Endothelial cell of umbilical vein (primary cell): Measurements from ENCODE around the gene ACSF3. TPM values are rescaled to one million over a fixed set of nuclear protein-coding genes. Genes with fewer than 3 reads are reported as not detected.

Experiments
- BruUV-seq: library from RNA; stranded (reverse); fragments of 400-500 nt; replicated peaks from 2 replicates; lab custom pipeline; 2021; lab: Mats Ljungman, UMichigan
- CTCF ChIA-PET: fragments of 300-600, 350-600 bp; sonication (Branson Sonifier 250); formaldehyde crosslinking; loops from one replicate; lab custom pipeline; 2021; ENCODE audit warnings: antibody characterized with exemption, inconsistent platforms; lab: Charles Lee
- POLR2A ChIA-PET: fragments of 300-600, 350-600 bp; sonication (Branson Sonifier 250); formaldehyde crosslinking; loops from one replicate; lab custom pipeline; 2021; ENCODE audit warnings: antibody characterized with exemption, inconsistent platforms; lab: Charles Lee
- DNase-seq: peaks from one replicate; pipeline ENCODE4 v3.0.0-alpha.2; 2011; ENCODE audit warnings: low read depth, low spot score
- FAIRE-seq: peaks from 2 replicates; lab custom pipeline; 2011; peaks lifted over from hg19 to GRCh38; lab: Jason Lieb, UNC
- H2AFZ ChIP-seq: 2 replicates; pipeline ENCODE4 v1.6.0; 2012; ENCODE audit warnings: low read depth, low read length, control low read depth, inconsistent platforms
- H3K27ac ChIP-seq: 2 replicates; pipeline ENCODE4 v1.5.1; 2011; ENCODE audit warnings: low read depth, mild to moderate bottlenecking, control low read depth, low read length, moderate library complexity; ENCODE audit not compliant: insufficient read depth
- H3K27me3 ChIP-seq, 2 experiments: 2 replicates each; pipeline versions ENCODE4 v1.6.0 to v1.6.1; 2011; ENCODE audit warnings: low read length in 2 of 2, mixed read lengths in 1 of 2; ENCODE audit not compliant: control insufficient read depth in 2 of 2, insufficient read depth in 2 of 2
- H3K36me3 ChIP-seq, 2 experiments: 2 replicates in 1 of 2; 3 replicates in 1 of 2; pipeline ENCODE4 v1.5.1; 2011; ENCODE audit warnings: low read length in 2 of 2, mild to moderate bottlenecking in 1 of 2, moderate library complexity in 1 of 2; ENCODE audit not compliant: control insufficient read depth in 2 of 2, insufficient read depth in 2 of 2; ENCODE audit errors: extremely low read depth in 1 of 2
- H3K4me1 ChIP-seq: 3 replicates; pipeline ENCODE4 v1.5.1; 2011; ENCODE audit warnings: mild to moderate bottlenecking, low read length; ENCODE audit not compliant: control insufficient read depth, insufficient read depth; ENCODE audit errors: extremely low read depth
- H3K4me2 ChIP-seq: 2 replicates; pipeline ENCODE4 v1.6.1; 2011; ENCODE audit warnings: low read length, control low read depth, mixed read lengths; ENCODE audit not compliant: insufficient read depth
- H3K4me3 ChIP-seq, 3 experiments: fragments of 200-600 bp in 1 of 3; sonication (generic), shearing (Covaris generic) in 1 of 3; replicated peaks in 1 of 3; 2 replicates each; pipeline ENCODE4 v1.5.1; 2011 to 2016; ENCODE audit warnings: control low read depth in 3 of 3, low read length in 3 of 3, mild to moderate bottlenecking in 2 of 3, inconsistent platforms in 1 of 3, low read depth in 1 of 3, moderate library complexity in 1 of 3; ENCODE audit not compliant: insufficient read depth in 1 of 3
- H3K79me2 ChIP-seq: 2 replicates; pipeline ENCODE4 v1.6.0; 2012; ENCODE audit warnings: low read length, inconsistent platforms; ENCODE audit not compliant: control insufficient read depth, insufficient read depth
- H3K9ac ChIP-seq: replicated peaks from 2 replicates; pipeline ENCODE3; 2011; ENCODE audit warnings: low read length, control low read depth; ENCODE audit not compliant: insufficient read depth; ENCODE audit errors: extremely low read depth
- H3K9me1 ChIP-seq: replicated peaks from 3 replicates; pipeline ENCODE4 v1.6.0; 2011; ENCODE audit warnings: mild to moderate bottlenecking, low read length; ENCODE audit not compliant: control insufficient read depth, insufficient read depth; ENCODE audit errors: extremely low read depth
- H3K9me3 ChIP-seq: replicated peaks from 2 replicates; pipeline ENCODE4 v1.5.1; 2012; ENCODE audit warnings: low read length, inconsistent platforms; ENCODE audit not compliant: control insufficient read depth, insufficient read depth
- H4K20me1 ChIP-seq: replicated peaks from 2 replicates; pipeline ENCODE3; 2011; ENCODE audit warnings: mild to moderate bottlenecking, low read length; ENCODE audit not compliant: control insufficient read depth, insufficient read depth; ENCODE audit errors: extremely low read depth
- CTCF ChIP-seq, 2 donors: IDR thresholded peaks; 1 replicate in 1 of 2; 2 replicates in 1 of 2; pipeline ENCODE4 v1.5.1; 2011; ENCODE audit warnings: low read length in 2 of 2, mild to moderate bottlenecking in 2 of 2, moderate library complexity in 2 of 2, control low read depth in 1 of 2, inconsistent platforms in 1 of 2, low read depth in 1 of 2; ENCODE audit not compliant: insufficient read depth in 1 of 2; ENCODE audit errors: extremely low read depth in 1 of 2
- EZH2 ChIP-seq: IDR thresholded peaks from 2 replicates; pipeline ENCODE4 v1.6.1; 2012; ENCODE audit warnings: borderline replicate concordance, low read depth, mild to moderate bottlenecking, moderate library complexity, low read length, inconsistent platforms; ENCODE audit not compliant: severe bottlenecking
- FOS ChIP-seq: IDR thresholded peaks from 2 replicates; pipeline ENCODE4 v1.6.1; 2011; ENCODE audit warnings: mild to moderate bottlenecking, low read length, moderate library complexity, borderline replicate concordance; ENCODE audit not compliant: insufficient read depth
- GATA2 ChIP-seq: IDR thresholded peaks from 2 replicates; pipeline ENCODE4 v1.7.0; 2011; ENCODE audit warnings: low read depth, mild to moderate bottlenecking, moderate library complexity, mixed read lengths, low read length; ENCODE audit not compliant: insufficient read length, insufficient read depth
- JUN ChIP-seq: IDR thresholded peaks from 2 replicates; pipeline ENCODE4 v1.6.1; 2011; ENCODE audit warnings: borderline replicate concordance, low read depth; ENCODE audit not compliant: insufficient read length, insufficient read depth
- MYC ChIP-seq: IDR thresholded peaks from one replicate; pipeline ENCODE4 v1.6.1; 2011; ENCODE audit warnings: mild to moderate bottlenecking, low read depth, low read length
- POLR2A ChIP-seq: IDR thresholded peaks from 2 replicates; pipeline ENCODE4 v1.6.1; 2012; ENCODE audit warnings: low read depth, mild to moderate bottlenecking, control low read depth, low read length
- POLR2AphosphoS5 ChIP-seq: IDR thresholded peaks from 2 replicates; pipeline ENCODE4 v1.6.1; 2012; ENCODE audit warnings: low read depth, mild to moderate bottlenecking, control low read depth, low read length, moderate library complexity; ENCODE audit not compliant: insufficient read depth
- dilution Hi-C: fragments of 300-500 bp; cut with MboI; formaldehyde crosslinking; loops from one replicate; pipeline ENCODE4 v1.15.0; 2019; ENCODE audit warnings: low sequenced_read_pairs; ENCODE audit not compliant: extremely low pct_ligation_motif_present
- intact Hi-C: fragments of 100-400 bp; cut with micrococcal nuclease; formaldehyde crosslinking; loops from one replicate; pipeline ENCODE4 v1.10.0; 2022
- polyA plus RNA-seq, 4 experiments: library from polyadenylated mRNA; depleted of rRNA in 3 of 4; stranded (reverse) in 3 of 4; unstranded in 1 of 4; fragments of >200 nt; gene quantifications; 2 replicates each; pipeline versions ENCODE4 v1.2.1 to v1.2.3, GENCODE V29; 2011 to 2012; ENCODE audit warnings: missing spikeins in 1 of 4
- total RNA-seq: library from RNA; stranded (reverse); gene quantifications from 2 replicates; pipeline ENCODE4 v1.2.3, GENCODE V29; 2021
- TF ChIP-seq, protein P1 (sequence below): IDR thresholded peaks from 2 replicates; pipeline ENCODE4 v1.6.1; 2011; ENCODE audit not compliant: insufficient read depth, insufficient read length

The ACSF3 gene
- total and polyA plus RNA-seq, 2 donors (not counting 3 experiments of a cell fraction or from before 2014, with no cell fraction given): 18.6 to 33.2 TPM

DNA sequence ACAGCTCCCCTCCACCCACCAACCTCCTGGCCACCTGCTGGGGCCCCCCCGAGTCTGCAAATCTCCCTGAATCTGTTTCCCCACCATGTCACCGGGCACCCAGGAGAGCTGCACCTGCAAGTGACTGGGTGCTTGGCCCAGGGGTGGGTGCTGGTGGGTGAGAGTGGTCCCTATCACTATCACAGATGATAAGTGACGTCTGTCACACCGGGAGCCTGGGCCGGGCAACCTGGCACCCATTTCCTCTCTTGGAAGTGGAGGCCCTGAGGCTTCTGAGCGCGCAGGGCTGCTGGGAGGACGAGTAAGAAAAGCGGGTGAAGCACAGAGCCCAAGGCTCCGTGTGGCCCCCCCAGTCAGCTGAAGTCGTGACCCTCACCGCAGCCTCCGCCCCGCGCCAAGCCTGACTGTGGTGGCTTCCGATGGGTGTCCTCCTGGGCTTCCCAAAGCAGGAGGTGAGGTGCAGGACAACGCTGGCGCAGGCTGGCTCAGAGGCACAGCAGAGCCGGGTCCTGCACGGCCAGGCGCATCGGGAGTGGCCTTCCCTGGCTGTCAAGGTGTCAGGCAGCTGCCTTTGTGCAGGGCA is 21.0 kb upstream of the ACSF3 start:
- DNase-seq: no peak
- BruUV-seq: no TSS peak
- H3K4me1 ChIP-seq: no peaks in the 10 kb centered on the region
- POLR2A ChIA-PET: no interaction called here
- no peaks in the 10 kb centered on the region for H3K9me1 ChIP-seq
- intact Hi-C loops: no loop called here
- no peak for FAIRE-seq
- H3K27ac ChIP-seq: no peak overlapping the region
- dilution Hi-C loops: no loop called here
- no peaks in the 10 kb centered on the region for H3K27me3 ChIP-seq
- H3K9ac ChIP-seq: no peak overlapping the region
- no peak overlapping the region for H3K4me2 ChIP-seq
- TF ChIP-seq JUN (no peak), MYC (no peak), EZH2 (no peak)
- no peaks in the 10 kb centered on the region for H3K9me3 ChIP-seq
- no peaks in the 10 kb centered on the region for H3K36me3 ChIP-seq
- no peak overlapping the region for H3K4me3 ChIP-seq
- no peaks in the 10 kb centered on the region for H3K79me2 ChIP-seq
- CTCF ChIA-PET: no interaction called here
- H2AFZ ChIP-seq: no peak overlapping the region
- H4K20me1 ChIP-seq: no peaks in the 10 kb centered on the region

DNA sequence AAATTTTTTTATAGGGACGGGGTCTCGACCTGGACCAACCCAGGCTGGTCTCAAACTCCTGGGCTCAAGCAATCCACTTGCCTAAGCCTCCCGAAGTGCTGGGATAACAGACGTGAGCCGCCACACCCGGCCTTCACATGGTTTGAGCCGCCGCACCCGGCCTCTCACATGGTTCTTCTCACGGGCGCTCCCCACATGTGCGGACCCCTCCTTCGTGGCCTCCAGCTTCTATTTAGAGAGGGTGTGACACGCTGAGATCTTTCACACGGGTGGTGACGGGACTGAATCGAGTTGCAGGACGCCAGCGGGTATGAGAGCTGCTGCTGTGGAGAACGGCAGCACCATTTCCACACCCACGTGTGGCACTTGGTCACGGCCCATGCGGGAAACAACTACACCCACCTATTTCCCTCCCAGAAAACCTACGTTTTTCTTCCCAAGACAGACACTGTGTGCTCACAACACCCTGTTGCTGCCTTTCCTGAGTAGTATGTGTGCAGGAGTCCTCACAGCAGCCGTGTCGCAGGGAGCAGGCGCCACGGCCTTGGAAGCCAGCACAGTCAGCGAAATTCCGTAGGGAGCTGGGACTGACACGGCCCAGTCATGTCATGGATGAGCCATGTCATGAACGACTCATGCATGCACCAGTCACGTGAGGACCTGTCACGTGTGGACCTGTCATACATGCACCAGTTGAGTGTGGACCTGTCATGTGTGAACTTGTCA is 20.1 kb upstream of the ACSF3 start:
- Histone ChIP-seq H3K36me3 (no peaks in the 10 kb centered on the region), H3K27me3 (no peaks in the 10 kb centered on the region), H3K79me2 (no peaks in the 10 kb centered on the region), H2AFZ (no peak overlapping the region), H3K9me3 (no peaks in the 10 kb centered on the region), H3K4me1 (no peaks in the 10 kb centered on the region), H3K4me2 (no peak overlapping the region), H3K9me1 (no peaks in the 10 kb centered on the region), H3K9ac (no peak overlapping the region), H3K27ac (no peak overlapping the region), H4K20me1 (no peaks in the 10 kb centered on the region), H3K4me3 (no peak overlapping the region)
- FAIRE-seq: no peak
- intact Hi-C loops: no loop called here
- dilution Hi-C loops: no loop called here
- POLR2A ChIA-PET: no interaction called here
- TF ChIP-seq JUN (no peak), FOS (no peak), EZH2 (no peak), POLR2AphosphoS5 (no peak), POLR2A (no peak), GATA2 (no peak), CTCF (IDR thresholded peaks at IDR 0.05; ENCODE audit: extremely low read depth in 1 of 2, insufficient read depth in 1 of 2, low read depth in 1 of 2, low read length in 2 of 2) (no peak), MYC (no peak)
- TF ChIP-seq, protein P1, sequence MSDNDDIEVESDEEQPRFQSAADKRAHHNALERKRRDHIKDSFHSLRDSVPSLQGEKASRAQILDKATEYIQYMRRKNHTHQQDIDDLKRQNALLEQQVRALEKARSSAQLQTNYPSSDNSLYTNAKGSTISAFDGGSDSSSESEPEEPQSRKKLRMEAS: no peak
- BruUV-seq: no TSS peak
- DNase-seq: no peak
- CTCF ChIA-PET: no interaction called here
